Activated B cell treated with CpG ODN at 0.5 μM for 24 hours (primary cell): ENCODE data around the gene TTLL1. TPM values are rescaled to one million over a fixed set of nuclear protein-coding genes. Genes with fewer than 3 reads are reported as not detected.

ENCODE experiments used
- ATAC-seq: fragments of 200-7000 bp; cut with Tn5 transposase; one replicate; pipeline ENCODE4 v1.10.0; 2021; ENCODE audit warnings: low read depth, mild to moderate bottlenecking, moderate library complexity
- CTCF ChIA-PET: fragments of 350-600 bp; sonication (Branson Sonifier 250); formaldehyde crosslinking; loops from one replicate; lab custom pipeline; 2021; ENCODE audit warnings: antibody characterized with exemption; lab: Charles Lee
- POLR2A ChIA-PET: fragments of 350-600 bp; sonication (Branson Sonifier 250); formaldehyde crosslinking; loops from one replicate; lab custom pipeline; 2021; ENCODE audit warnings: antibody characterized with exemption; lab: Charles Lee
- DNase-seq: peaks from one replicate; pipeline ENCODE4 v3.0.0; 2022
- H3K27ac Mint-ChIP-seq: one replicate; pipeline ENCODE4 v1.8.0; 2020; ENCODE audit warnings: mixed read lengths
- H3K27me3 Mint-ChIP-seq: one replicate; pipeline ENCODE4 v1.8.0; 2021; ENCODE audit warnings: mixed read lengths
- H3K36me3 Mint-ChIP-seq: one replicate; pipeline ENCODE4 v1.8.0; 2021; ENCODE audit warnings: low read depth, mixed read lengths
- H3K4me1 Mint-ChIP-seq: one replicate; pipeline ENCODE4 v1.8.0; 2021; ENCODE audit warnings: mixed read lengths
- H3K4me3 Mint-ChIP-seq: one replicate; pipeline ENCODE4 v1.8.0; 2020; ENCODE audit warnings: mild to moderate bottlenecking, mixed read lengths
- H3K9me3 Mint-ChIP-seq: one replicate; pipeline ENCODE4 v1.8.0; 2020; ENCODE audit warnings: mixed read lengths
- intact Hi-C: fragments of 100-400 bp; cut with micrococcal nuclease; formaldehyde crosslinking; loops from one replicate; pipeline ENCODE4 v1.15.1; 2024
- total RNA-seq: library from RNA; stranded (reverse); gene quantifications from 2 replicates; pipeline ENCODE4 v1.2.3, GENCODE V29; 2022
- TF ChIP-seq, protein P1 (sequence below): fragments of 200-600 bp; IDR thresholded peaks from one replicate; pipeline ENCODE4 v1.8.0; 2022; ENCODE audit warnings: antibody characterized with exemption, mild to moderate bottlenecking

TTLL1 gene
- total RNA-seq, 1 donor from 2014 or later = 1.2 TPM

GRCh38 chr22:43079742-43080141 lies 9.4 kb downstream of the TTLL1 start:
- H3K27ac Mint-ChIP-seq = no peak overlapping the region
- CTCF ChIA-PET = no interaction called here
- no peaks in the 10 kb centered on the region for H3K27me3 Mint-ChIP-seq
- no peaks in the 10 kb centered on the region for H3K36me3 Mint-ChIP-seq
- ATAC-seq = no peak
- no peaks in the 10 kb centered on the region for H3K9me3 Mint-ChIP-seq
- TF ChIP-seq, protein P1, sequence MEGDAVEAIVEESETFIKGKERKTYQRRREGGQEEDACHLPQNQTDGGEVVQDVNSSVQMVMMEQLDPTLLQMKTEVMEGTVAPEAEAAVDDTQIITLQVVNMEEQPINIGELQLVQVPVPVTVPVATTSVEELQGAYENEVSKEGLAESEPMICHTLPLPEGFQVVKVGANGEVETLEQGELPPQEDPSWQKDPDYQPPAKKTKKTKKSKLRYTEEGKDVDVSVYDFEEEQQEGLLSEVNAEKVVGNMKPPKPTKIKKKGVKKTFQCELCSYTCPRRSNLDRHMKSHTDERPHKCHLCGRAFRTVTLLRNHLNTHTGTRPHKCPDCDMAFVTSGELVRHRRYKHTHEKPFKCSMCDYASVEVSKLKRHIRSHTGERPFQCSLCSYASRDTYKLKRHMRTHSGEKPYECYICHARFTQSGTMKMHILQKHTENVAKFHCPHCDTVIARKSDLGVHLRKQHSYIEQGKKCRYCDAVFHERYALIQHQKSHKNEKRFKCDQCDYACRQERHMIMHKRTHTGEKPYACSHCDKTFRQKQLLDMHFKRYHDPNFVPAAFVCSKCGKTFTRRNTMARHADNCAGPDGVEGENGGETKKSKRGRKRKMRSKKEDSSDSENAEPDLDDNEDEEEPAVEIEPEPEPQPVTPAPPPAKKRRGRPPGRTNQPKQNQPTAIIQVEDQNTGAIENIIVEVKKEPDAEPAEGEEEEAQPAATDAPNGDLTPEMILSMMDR = no peak
- no peak overlapping the region for H3K4me3 Mint-ChIP-seq
- intact Hi-C loops = no loop called here
- POLR2A ChIA-PET = no interaction called here
- DNase-seq = no peak
- H3K4me1 Mint-ChIP-seq = no peaks in the 10 kb centered on the region

- Mint-ChIP-seq H3K9me3 (no peaks in the 10 kb centered on the region), H3K27ac (no peak overlapping the region), H3K4me1 (no peaks in the 10 kb centered on the region), H3K4me3 (no peak overlapping the region), H3K27me3 (no peaks in the 10 kb centered on the region), H3K36me3 (no peaks in the 10 kb centered on the region)
- ATAC-seq (no peak), DNase-seq (no peak)
- TF ChIP-seq, protein P1 = no peak
- intact Hi-C loops = no loop called here
- POLR2A ChIA-PET = no interaction called here
- CTCF ChIA-PET = no interaction called here
Observed at GRCh38 chr22:43078522-43078921, 10.7 kb downstream of the TTLL1 start.

- DNase-seq = no peak
- POLR2A ChIA-PET = interaction anchor here (0.6 kb wide), 1 partner anchor 72 kb away, joined by 7 read pairs; no protein-coding TSS in a partner anchor
- TF ChIP-seq, protein P1 = no peak
- Mint-ChIP-seq H3K4me1 (no peaks in the 10 kb centered on the region), H3K27ac (no peak overlapping the region), H3K27me3 (no peaks in the 10 kb centered on the region), H3K9me3 (no peaks in the 10 kb centered on the region), H3K4me3 (no peak overlapping the region), H3K36me3 (no peaks in the 10 kb centered on the region)
- no peak for ATAC-seq
- intact Hi-C loops = no loop called here
- CTCF ChIA-PET = no interaction called here
Observed at GRCh38 chr22:43077121-43077877, 11.9 kb downstream of the TTLL1 start.

DNA sequence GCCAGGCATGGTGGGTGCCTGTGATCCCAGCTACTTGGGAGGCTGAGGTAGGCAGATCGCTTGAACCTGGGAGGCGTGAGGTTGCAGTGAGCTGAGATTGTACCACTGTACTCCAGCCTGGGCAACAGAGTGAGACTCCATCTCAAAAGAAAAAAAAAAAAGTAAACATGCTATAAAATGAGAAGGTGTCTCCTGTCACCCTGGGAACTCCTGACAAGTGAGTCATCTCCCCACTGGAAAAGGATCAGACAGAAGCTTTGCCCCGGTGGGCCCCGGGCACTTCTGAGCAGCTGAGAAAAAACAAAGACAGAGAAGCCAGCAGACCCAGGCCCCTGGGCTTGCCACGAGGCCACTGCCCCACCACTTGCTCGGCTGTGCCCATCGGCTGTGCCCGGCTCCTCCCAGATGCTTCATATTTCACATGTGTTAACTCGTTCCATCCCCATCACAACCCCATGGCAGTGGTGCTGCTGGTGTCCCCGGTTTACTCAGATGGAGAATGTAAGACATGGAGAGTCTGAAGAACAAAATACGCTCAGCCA lies 22.3 kb downstream of the TTLL1 start:
- Mint-ChIP-seq H3K27me3 (no peaks in the 10 kb centered on the region), H3K4me1 (no peaks in the 10 kb centered on the region), H3K27ac (no peak overlapping the region), H3K4me3 (no peak overlapping the region), H3K9me3 (no peaks in the 10 kb centered on the region), H3K36me3 (peaks cover 6% of the 10 kb centered on the region)
- TF ChIP-seq, protein P1 = no peak
- DNase-seq = no peak
- ATAC-seq = no peak
- POLR2A ChIA-PET = no interaction called here
- intact Hi-C loops = no loop called here
- CTCF ChIA-PET = no interaction called here

- peaks cover 6% of the 10 kb centered on the region for H3K36me3 Mint-ChIP-seq
- no peaks in the 10 kb centered on the region for H3K9me3 Mint-ChIP-seq
- DNase-seq (no peak), ATAC-seq (no peak)
- POLR2A ChIA-PET = no interaction called here
- no peak overlapping the region for H3K27ac Mint-ChIP-seq
- H3K4me1 Mint-ChIP-seq = no peaks in the 10 kb centered on the region
- TF ChIP-seq, protein P1 = no peak
- H3K27me3 Mint-ChIP-seq = no peaks in the 10 kb centered on the region
- intact Hi-C loops = no loop called here
- no peak overlapping the region for H3K4me3 Mint-ChIP-seq
- CTCF ChIA-PET = no interaction called here
Observed at GRCh38 chr22:43066134-43066533, 23.1 kb downstream of the TTLL1 start.
